GM19043 (cell line): Measurements from ENCODE around the gene CPA4.
"Not testable (repeated sequence)": the region's sequence is repeated elsewhere in the genome, so short reads cannot be mapped to it uniquely, and the experiment has no call there.

Experiments
- ATAC-seq: cut with Tn5 transposase; IDR thresholded peaks from one replicate; pipeline ENCODE4 v1.9.1; 2021; ENCODE audit warnings: low read depth; ENCODE audit not compliant: unreplicated experiment

CPA4 gene

GRCh38 chr7:130292682-130293257, at the start of gene CPA4:
Gene CPA4, plus strand, starts transcription at chr7:130293161. Its CDS starts 20 bp downstream, at chr7:130293181.
- ATAC-seq: no peak

DNA sequence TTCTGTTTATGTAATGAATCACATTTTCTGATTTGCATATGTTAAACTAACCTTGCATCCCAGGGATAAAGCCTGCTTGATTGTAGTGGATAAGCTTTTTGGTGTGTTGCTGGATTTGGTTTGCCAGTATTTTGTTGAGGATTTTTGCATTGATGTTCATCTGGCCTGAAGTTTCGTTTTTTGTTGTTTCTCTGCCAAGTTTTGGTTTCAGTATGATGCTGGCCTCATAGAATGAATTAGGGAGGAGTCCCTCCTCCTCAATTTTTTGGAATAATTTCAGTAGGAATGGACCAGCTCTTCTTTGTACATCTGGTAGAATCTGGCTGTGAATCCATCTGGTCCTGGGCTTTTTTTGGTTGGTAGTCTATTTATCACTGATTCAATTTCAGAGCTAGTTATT, 49.5 kb upstream of the CPA4 start:
- not testable (repeated sequence) for ATAC-seq

- ATAC-seq: not testable (repeated sequence)
Measured at GRCh38 chr7:130246491-130246890, 46.5 kb upstream of the CPA4 start.

DNA sequence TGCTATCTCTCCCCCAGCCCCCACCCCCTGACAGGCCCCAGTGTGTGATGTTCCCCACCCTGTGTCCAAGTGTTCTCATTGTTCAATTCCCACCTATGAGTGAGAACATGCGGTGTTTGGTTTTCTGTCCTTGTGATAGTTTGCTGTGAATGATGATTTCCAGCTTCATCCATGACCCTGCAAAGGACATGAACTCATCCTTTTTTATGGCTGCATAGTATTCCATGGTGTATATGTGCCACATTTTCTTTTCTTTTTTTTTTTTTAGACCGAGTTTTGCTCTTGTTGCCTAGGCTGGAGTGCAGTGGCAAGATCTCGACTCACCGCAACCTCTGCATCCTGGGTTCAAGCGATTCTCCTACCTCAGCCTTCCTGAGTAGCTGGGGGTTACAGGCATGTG, 44.1 kb upstream of the CPA4 start:
- ATAC-seq: not testable (repeated sequence)

DNA sequence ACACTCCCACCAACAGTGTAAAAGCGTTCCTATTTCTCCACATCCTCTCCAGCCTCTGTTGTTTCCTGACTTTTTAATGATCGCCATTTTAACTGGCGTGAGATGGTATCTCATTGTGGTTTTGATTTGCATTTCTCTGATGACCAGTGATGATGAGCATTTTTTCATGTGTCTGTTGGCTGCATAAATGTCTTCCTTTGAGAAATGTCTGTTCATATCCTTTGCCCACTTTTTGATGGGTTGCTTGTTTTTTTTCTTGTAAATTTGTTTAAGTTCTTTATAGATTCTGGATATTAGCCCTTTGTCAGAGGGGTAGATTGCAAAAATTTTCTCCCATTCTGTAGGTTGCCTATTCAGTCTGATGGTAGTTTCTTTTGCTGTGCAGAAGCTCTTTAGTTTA, 43.3 kb upstream of the CPA4 start:
- not testable (repeated sequence) for ATAC-seq

DNA sequence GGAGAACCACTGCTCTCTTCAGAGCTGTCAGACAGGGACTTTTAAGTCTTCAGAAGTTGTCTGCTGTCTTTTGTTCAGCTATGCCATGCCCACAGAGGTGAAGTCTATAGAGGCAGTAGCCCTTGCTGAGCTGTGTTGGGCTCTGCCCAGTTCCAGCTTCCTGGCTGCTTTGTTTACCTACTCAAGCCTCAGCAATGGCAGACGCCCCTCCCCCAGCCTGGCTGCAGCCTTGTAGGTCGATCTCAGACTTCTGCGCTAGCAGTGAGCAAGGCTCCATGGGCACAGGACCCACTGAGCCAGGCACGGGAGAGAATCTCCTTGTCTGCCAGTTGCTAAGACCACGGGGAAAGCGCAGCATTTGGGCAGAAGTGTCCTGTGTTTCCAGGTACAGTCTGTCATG, 38.4 kb upstream of the CPA4 start:
- ATAC-seq: no peak

DNA sequence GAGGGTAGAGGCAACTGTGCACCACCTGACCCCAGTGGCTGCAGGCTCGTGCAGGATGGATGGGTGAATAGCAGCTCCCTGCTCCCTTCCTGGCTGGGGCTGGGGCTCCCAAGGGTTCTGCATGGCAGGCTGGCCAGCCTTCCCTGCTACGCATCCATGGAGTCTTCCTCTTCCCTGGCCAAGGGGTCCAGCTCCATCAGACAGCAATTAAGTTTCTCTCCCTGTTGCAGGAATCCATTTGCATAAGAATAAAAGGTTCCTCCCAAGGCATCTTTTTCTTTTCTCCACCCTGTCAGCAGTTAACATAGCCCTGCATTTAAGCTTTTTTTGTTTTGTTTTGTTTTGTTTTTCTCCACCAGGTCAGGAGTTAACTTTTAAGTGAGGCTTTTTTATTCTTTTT, 36.3 kb upstream of the CPA4 start:
- no peak for ATAC-seq

GRCh38 chr7:130258494-130259078, 34.4 kb upstream of the CPA4 start:
- no peak for ATAC-seq

- ATAC-seq: no peak
Measured at GRCh38 chr7:130262448-130262847, 30.5 kb upstream of the CPA4 start.

DNA sequence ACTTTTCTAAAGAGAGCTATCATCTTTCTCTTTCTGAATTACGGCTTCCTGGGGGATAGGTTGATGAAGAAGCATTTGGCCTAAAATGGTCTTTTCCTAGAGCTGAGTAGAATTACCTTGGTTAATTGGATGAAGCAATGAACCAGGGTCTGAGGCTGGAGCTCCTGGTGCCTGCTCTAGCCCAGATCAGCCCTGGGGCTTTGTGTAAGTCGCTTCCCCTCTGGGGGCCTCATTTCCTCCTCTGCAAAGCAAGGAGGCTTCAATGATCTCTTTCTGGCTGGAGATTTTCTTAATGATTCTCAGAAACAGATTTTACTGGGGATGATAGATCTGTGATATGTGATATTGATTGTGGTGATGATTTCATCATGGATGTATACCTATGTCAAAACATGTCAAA, 29.8 kb upstream of the CPA4 start:
- no peak for ATAC-seq

DNA sequence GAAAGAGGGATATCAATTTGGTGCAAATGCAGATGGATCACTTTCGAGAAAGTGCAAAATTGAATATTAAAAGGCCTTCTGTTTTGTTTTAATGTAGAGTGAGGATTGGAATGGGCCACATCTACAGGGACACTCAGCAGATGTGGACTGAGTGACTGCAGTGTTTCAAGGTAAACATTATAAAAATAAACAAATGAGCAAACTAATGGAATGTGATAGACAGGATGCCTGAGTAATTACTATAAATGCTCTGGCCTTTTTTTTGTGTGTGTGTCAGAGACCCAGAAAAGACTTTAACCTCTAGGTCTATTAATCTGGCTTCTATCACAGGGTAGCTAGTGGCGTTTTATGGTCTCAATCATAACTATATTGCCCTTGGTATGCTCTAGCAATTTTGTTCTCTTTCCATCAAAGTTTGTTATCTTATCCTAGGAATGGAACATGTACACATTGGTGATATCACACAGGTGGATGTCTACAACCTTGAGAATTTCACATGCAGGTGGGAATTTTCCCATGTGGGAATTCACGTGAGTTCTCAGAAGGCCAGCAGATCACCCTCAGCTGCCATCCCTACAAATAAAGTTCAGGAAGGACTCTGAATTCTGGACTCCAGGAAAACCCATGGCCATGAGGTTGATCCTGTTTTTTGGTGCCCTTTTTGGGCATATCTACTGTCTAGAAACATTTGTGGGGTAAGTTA, 26.6 kb upstream of the CPA4 start, which contains the start of gene CPA2:
Gene CPA2, plus strand, starts transcription at position 606 of the 703 bp plus-strand sequence. Its CDS starts 19 bp downstream, at position 625.
- ATAC-seq: no peak

DNA sequence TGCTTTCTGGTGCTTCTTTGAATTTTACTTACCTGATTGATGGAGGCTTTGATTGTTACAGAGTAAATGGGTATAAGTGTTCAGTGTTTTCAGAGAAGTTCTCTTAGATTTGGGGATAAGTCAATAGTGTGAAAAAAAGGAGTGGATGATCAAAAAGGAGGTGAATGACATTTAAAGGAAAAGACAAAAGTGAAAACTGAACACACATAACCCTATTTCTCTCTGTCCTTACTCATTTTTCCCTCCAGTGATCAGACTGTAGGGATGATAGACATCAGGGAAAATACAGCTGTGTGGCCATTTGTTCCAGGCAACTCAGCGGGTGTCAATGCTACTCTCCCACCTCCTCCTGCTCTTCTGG, 26.0 kb upstream of the CPA4 start:
- ATAC-seq: no peak

GRCh38 chr7:130268463-130269317, 24.3 kb upstream of the CPA4 start:
- ATAC-seq: no peak

GRCh38 chr7:130269318-130269694, 23.7 kb upstream of the CPA4 start:
- no peak for ATAC-seq

DNA sequence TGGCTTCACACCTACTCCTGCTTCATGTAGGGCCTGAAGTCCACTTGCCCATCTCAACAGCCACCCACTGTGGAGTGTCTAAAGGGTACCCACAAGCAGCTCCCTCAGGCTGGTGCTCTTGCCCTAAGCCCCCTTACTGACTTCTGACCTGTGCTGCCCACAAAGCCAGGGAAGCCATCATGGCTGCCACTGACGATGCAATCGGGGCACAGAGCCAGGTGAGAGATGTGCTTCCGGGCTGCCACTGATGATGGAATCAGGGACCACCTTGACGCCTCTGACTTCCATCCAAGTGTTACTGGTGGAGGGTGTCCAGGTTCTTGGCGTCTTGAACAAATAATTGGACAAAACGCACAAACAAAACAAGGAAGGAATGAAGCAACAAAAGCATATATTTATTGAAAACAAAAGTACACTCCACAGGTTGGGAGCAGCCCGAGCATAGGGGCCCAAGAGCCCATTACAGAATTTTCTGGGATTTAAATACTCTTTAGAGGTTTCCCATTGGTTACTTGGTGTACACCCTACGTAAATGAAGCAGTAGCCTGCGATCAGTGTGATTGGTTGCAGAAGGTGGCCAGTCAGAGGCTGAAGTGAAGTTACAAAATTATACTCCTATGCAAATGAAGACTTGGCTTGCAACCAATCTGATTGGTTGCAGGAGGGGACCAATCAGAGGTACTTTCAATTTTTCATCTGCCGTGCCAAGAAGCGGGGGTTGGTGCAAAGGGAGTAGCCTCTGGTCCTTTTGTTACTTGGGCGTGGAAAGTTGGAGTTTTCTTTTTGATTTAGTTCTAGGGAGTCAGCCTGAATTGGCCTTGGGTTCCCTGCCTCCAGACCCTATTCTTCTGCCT, 21.8 kb upstream of the CPA4 start:
- no peak for ATAC-seq

DNA sequence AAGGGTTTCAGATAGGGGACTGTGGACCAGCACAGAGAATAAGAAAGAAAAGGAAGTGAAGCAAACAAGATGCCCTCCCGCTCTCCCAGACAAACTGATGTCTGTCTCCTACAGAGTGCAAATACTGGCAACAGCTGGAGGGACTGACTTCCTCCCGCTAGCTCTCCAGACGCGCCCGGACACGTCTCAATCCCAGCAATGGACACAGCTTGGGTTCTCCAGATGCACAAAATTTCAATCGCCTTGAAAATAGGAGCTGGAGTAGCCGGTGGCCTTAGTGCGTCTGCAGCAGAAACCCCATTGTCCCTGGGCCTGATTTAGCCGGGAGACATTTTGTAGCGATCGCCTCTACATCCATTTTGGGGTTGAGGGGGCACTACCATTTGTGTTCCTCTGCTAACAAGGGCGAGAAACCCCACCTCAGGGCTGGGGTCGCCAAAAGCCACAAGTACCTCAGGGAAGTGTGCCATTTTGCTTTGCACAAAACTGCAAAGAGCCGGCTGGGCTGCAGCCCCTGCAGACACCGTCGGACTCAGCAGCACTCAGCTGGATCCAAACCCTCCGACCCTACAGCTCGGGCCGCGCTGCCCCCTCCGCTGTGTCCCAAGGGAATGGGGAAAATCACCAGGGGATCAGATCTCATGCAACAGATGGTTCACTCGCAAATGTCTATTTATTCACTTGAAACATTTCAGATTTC, 20.4 kb upstream of the CPA4 start:
- no peak for ATAC-seq

GRCh38 chr7:130273081-130273932, 19.7 kb upstream of the CPA4 start:
- ATAC-seq: no peak

DNA sequence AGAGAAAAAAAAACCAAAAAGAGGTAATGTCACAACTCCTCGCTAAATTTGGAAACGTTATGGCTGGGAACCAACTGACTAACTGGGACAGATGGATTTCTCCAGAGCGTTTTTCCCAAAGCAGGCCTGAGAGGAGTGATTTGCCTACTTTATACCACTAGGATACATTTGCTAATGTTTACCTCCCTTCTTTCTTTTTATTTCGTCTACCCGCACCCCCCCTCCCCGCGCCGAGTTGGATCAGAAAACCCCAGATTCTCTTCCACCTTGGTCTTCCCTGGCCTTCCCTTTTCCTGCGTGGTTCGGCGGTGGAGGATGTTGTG, 19.1 kb upstream of the CPA4 start:
- ATAC-seq: no peak

GRCh38 chr7:130274296-130274695, 18.7 kb upstream of the CPA4 start:
- ATAC-seq: no peak
